Stimulated activated CD4-positive, alpha-beta T cell treated with anti-CD3 and anti-CD28 coated beads, Interleukin-1b, Interleukin-23, amount 100 ng/mL, for 24 hours (primary cell): ENCODE results near the gene MZT2A.
A peak's percentile ranks its signal among the peaks of the same experiment; 100 is the strongest.
"Not testable (repeated sequence)": the region's sequence is repeated elsewhere in the genome, so short reads cannot be mapped to it uniquely, and the experiment has no call there.

Experiments used
- DNase-seq, 4 experiments: peaks; one replicate each; pipeline ENCODE4 v3.0.0-alpha.2; 2020; ENCODE audit warnings: low read depth in 4 of 4, low spot score in 1 of 4

Gene MZT2A, protein sequence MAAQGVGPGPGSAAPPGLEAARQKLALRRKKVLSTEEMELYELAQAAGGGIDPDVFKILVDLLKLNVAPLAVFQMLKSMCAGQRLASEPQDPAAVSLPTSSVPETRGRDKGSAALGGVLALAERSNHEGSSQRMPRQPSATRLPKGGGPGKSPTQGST

DNA sequence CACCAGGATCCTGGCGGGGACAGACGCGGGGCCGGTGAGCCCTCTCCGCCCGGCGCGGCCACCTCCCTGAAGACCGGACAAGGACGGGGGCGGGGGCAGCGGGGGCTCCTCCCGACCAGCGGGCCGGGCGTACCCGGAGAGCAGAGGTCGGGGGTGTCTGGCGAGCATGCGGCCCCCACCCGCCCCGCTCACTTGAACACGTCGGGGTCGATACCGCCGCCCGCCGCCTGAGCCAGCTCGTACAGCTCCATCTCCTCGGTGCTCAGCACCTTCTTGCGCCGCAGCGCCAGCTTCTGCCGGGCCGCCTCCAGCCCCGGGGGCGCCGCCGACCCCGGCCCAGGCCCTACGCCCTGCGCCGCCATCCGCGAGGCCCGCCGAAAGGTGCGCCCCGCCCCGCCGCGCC is at the start of gene MZT2A:
Gene MZT2A (minus strand): TSS at position 383 of the 403 bp plus-strand sequence. CDS start 21 bp downstream, at position 362.
- DNase-seq, result not testable (repeated sequence)

DNA sequence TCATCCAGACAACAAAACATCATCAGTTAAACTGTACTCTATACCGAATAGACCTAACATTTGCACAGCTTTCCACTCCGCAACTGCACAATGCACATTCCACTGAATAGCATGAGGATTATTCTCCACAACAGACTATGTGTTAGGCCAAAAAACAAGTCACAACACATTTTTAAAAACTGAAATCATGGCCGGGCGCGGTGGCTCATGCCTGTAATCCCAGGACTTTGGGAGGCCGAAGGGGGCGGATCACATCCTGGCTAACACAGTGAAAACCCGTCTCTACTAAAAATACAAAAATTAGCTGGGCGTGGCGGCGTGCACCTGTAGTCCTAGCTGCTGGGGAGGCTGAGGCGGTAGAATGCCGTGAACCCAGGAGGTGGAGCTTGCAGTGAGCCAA is 46.7 kb upstream of the MZT2A start:
- DNase-seq, result not testable (repeated sequence)

DNA sequence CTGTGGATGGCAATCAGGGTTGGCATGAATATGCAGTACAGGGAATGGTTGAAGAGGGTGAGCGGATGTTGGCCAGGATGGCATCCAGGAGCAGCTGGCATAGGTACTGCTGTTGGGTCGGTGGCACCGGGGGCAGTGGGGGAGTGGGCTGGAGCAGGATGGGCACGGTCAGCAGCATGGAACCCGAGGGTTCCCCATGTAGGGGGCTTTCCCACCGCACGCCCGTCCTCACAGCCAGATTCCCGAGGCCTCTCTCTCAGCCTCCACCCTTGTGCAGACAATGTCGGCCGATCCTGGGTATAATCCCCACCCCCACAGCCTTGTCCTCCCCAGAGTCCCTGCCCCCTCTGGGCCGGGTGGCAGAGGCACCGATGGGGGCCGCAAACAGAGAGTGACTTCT is 44.6 kb upstream of the MZT2A start:
- DNase-seq, result not testable (repeated sequence)

DNA sequence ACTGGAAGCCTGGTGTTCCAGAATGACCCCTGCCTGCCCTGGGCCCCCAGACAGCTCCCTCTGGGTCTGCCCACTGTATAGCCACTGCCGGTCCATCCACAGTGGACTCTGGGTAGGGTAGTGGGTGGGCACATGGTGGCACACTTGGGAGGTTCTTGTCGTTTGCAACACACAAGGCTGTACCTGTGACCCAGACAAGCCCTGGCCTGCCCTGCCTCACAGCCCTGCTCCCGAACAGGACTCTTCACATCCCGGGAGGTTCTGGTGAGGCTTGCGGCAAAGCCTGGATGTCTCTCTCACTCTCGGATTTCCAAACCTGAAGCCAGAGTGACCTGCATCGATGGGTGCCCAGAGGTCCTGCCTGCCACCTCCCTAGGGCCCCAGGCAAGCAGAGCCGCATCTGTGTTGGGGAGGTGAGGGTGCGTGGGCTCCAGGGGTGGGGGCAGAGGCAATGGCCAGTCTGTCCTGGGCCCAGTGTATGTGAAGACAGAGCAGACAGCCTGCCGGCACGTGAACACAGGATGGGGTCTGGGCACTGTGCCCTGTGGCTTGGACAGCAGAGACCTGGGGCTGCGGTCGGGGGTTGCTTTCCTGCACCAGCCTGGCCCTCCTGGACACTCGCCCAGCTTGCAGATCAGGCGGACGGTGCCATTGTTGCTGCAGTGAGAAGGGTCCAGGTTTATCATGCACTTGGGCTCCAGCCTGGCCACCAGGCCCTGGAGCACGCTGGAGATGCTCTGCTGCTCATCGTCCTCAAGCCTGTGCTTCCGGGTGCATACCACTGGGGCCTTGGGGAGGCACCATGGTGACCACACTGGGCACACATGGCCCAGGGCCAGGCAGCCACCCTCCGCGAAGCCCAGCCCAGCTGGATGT is 44.0 kb upstream of the MZT2A start:
- DNase-seq, result not testable (repeated sequence)

DNA sequence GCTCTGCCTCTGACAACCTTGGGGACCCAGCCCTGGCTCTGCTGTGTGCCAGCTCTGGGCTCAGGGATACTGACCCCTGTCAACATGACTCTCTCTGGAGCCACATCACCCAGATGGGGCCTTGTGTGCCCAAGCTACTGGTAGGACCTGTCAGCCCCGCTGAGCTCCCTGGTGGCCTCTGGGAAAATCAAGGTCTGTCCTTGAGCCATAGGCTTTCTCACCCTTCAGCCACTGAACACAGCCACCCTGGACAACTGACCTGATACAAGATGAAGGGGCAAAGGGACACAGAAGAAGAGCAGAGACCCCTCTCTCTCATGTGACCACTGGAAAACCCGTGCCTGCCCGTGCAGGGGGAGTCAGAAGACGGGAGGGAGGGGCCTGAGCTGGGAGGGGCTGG is 43.3 kb upstream of the MZT2A start:
- DNase-seq, result no peak

DNA sequence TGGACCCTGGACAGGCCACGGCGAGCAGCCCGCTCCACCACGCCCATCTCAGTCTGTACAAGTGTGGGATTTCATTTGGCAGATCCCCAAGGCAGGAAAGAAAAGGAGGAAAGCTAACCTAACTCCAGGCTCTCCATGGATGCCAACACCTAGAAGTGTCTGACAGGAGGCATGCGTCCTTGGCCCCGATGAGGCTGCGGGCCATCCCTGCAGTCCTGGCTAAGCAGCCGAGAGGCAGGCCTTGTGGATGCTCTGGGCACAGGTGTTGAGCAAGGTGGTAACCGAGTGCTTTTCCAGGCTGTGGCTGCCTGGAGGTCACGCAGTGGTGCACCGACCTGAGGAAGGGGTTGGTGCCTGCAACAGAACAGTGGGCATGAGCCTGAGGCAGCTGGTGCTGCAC is 42.8 kb upstream of the MZT2A start:
- DNase-seq, result not testable (repeated sequence)

DNA sequence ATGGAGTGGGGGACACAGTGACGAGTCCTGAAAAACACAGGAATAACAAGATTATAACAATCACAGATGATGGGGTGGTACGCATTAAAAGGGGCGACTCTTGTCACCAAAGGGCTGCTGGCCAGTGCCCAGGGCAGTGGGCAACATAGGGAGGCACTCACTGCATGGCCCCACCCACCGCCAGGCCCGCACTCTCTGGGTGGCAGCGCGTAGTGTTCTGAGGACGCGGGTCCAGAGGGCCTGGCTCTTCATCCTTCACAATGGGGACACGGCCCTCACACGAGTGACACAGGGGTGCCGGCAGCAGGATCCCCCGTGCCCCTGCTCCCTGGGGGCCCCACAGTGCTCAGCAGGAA is 42.1 kb upstream of the MZT2A start:
- DNase-seq, result not testable (repeated sequence)

DNA sequence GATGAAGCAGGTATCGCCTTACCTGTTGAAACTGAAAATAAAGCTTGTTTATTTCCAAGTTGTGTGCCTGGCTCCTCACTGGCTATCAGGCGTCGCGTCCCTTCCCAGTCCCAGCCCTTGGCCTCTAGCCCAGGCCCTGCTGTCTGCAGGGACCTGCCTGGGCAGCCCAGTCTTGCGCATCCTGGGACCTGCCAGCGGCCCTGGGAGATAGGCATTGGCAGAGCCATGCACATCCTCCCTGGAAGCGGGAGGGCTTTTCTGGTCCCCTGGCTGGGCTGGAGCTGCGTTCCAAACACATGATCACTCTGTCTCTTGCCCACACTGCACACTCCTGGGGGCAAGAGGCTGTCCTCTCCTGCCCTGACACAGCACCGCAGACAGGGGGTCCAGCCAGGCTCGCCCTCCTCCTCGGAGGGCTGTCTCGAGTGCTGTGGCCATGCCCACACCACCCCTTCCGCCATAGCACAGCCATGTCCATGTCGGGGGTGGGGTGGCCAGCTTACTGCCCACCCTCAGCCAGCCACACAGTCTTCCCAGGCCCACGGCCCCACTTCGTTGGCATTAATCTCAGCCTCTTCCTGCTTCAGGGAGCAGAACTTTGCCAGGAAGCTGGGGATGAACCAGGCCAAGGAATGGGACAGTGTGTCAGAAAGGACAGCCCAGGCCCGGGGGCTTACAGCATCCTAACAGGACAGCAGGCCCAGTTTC is 41.6 kb upstream of the MZT2A start:
- DNase-seq, result not testable (repeated sequence)

DNA sequence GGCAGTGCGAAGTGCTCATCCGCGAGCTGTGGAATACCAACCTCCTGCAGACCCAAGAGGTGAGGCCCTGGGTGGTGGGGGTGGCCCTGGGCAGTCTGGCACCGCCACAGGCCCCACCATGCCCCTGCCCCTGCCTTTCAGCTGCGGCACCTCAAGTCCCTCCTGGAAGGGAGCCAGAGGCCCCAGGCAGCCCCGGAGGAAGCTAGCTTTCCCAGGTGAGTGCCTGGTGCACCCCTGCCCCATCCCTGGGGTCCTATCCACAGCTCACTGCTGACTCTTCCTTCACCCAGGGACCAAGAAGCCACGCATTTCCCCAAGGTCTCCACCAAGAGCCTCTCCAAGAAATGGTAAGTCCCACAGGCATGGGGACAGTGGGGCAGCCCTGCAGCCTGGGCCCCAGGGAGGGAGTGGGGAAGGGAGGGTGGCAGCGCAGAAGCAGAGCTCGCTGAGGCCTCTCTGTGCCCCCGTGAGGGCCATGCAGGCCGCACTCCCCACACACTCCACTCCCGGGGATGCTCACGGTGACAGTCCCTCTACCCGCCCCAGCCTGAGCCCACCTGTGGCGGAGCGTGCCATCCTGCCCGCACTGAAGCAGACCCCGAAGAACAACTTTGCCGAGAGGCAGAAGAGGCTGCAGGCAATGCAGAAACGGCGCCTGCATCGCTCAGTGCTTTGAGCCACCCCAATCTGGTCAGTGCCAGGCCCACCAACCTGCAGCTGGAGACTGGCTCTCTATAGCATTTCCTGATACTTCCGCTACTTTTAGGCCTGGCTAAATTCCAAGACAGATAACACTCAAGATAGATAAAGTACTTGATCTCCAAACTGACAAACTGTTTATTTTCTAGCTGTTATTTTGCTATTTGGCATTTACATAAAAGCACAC is 40.8 kb upstream of the MZT2A start:
- DNase-seq, result not testable (repeated sequence)

DNA sequence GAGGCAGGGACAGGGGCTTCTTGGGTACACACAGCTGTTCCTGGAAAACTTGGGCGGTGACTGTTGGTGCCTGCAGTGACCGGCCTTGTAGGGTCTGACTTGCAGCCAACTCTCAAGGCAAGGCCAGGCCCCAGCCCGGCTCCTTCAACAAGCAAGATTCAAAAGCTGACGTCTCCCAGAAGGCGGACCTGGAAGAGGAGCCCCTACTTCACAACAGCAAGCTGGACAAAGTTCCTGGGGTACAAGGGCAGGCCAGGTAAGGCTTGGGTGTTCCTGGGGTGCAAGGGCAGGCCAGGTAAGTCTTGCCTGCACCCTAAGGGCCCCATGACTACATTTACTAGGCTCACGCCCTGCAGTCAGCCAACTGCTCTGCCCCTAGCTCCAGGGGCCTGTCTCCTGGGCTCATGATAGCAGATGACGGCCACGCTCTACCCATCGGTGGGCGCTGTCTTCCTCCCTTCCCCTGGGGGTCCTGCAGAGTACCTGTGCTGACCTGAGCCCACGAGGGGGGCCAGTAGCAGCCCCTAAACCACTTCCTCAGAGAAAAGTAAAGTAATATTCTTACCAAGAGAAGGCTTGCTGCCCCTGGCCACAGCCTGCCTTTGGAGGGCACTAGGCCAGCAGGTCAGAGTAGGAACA is 39.5 kb upstream of the MZT2A start:
- not testable (repeated sequence) for DNase-seq

DNA sequence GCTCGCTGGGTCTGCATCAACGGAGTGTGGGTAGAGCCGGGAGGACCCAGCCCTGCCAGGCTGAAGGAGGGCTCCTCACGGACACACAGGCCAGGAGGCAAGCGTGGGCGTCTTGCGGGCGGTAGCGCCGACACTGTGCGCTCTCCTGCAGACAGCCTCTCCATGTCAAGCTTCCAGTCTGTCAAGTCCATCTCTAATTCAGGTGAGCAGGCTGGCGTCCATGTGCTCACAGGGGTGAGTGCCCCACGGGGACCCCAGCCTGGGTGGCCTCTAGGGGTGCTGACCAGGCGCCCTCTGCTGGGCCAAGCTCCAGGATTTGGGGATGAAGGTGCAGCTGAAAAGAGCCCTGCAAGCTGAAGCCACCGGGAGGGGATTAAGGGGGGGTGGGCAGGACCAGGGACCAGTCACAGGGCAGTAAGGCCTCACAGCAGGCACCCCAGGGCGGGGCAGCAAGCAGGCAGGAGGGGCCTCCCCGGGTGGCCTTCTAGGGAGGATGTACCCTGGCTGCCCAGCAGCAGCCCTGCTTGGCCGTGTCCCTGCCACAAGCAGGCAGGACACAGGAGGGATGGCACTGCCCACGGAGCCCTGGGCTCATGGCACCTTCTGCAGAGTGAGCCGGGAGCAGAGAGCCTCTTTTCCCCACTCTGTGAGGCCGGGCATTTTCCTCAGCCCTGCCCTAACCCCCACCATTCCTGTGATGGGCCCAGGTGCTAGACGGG is 38.6 kb upstream of the MZT2A start:
- DNase-seq, result not testable (repeated sequence)

DNA sequence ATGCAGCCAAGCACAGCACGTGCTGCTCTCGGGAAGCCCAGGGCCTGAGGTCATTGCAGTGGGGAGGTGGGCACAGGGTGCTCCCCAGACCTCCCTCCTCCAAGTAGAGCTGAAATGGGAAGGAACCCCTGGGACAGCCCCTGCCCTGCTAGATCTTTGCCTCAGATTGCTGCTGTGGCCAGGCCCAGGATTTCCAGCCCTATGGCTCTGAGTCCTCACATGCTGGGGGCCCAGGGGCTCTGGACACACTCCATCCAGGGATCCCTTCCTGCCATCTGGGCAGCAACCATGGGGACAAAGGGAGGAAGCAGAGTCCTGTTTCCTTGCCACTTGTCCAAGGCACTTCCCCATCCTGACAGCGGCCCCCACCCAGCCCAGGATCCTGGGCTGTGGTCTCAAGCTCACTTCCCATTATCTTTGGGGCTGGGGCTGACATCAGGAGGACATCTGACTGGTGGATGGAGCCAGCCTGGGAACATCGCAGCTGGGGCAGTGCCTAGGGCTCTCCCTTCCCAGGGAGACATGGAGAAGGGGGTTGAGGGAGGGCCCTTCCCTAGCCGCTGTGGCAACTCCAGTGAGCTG is 37.8 kb upstream of the MZT2A start:
- not testable (repeated sequence) for DNase-seq

DNA sequence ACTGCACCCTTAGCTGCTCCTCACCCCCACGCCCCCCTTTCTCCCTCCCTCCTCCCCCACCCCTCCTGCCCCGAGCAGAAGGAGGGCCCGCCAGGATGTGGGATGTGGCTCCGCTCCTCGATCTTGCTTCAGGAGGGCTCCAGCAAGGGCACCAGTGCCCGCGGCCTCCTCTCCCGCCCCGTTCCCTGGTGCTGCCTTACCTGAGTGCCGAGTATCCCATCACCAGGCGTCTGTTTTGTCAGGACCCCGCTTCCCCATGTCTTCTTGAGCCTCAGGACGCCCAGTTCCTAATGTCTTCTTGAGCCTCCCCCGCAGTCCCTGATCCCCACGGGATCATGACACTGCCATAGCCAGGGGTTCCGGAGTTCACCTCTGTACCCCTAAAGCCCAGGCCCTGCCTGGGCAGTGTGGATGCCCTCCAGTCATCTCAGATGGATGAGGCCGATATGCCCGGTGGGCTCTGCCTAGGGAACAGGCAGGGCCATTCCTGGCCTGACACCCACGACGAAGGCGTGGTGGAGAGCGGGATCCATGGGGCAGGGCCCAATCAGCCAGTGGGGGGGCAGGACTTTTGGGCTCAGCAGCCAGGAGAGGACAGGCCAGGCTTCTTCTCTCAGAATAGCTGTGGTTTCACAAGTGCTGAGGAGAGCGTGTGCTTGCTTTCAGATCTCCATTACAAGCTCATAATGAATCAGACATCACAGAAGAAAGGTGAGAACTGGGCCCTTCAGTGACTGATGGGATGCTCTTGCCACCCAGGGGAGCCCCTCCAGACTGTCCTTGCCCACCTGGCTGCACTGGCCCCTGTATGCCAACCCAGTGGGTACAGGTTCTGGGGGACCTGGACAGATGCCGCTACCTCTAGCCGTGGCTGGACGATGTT is 37.0 kb upstream of the MZT2A start:
- not testable (repeated sequence) for DNase-seq

DNA sequence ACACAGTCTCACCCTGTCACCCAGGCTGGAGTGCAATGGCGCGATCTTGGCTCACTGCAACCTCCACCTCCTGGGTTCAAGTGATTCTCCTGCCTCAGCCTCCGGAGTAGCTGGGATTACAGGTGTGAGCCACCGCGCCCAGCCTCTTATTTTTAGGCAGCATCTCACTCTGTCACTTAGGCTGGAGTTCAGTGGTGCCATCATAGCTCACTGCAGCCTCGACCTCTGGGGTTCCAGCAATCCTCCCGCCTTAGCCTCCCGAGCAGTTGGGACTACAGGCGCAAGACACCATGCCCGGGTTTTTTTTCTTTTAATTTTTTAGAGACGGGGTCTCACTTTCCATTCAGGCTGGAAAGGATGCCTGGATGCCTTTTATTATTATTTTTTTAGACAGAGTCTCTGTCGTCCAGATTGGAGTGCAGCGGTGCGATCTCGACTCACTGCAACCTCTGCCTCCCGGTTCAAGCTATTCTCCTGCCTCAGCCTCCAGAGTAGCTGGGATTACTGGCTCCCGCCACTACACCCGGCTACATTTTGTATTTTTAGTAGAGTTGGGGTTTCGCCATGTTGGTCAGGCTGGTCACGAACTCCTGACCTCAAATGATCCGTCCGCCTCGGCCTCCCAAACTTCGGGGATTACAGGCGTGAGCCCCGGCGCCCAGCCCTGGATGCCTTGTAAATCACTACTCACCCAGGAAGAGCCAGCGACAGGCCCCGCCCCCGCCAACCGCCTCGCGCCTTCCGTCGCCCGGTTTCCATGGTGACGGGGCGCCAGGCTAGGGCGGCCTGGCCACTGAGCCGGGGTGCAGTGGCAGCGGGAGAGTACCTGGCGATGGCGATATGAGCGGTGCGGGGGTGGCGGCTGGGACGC is 35.2 kb upstream of the MZT2A start, which contains the start of gene CCDC74A:
Gene CCDC74A (plus strand): TSS at position 758 of the 871 bp plus-strand sequence. CDS start 83 bp downstream, at position 841.
- DNase-seq, result peak; percentile 48 to 76 (median 60)

DNA sequence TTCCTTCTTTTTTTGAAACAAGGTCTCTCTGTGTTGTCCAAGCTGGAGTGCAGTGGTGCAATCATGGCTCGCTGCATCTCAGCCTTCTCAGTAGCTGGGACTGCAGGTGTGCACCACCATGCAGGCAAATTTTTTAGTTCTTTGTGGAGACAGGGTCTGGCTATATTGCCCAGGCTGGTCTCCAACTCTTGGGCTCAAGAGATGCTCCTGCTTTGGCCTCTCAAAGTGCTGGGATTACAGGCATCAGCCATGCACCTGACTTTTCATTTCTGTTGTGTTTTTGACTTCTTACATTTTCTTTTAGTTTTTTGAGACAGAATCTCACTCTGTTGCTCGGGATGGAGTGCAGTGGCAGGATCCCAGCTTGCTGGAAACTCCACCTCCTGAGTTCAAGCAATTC is 33.1 kb upstream of the MZT2A start:
- DNase-seq, result not testable (repeated sequence)

DNA sequence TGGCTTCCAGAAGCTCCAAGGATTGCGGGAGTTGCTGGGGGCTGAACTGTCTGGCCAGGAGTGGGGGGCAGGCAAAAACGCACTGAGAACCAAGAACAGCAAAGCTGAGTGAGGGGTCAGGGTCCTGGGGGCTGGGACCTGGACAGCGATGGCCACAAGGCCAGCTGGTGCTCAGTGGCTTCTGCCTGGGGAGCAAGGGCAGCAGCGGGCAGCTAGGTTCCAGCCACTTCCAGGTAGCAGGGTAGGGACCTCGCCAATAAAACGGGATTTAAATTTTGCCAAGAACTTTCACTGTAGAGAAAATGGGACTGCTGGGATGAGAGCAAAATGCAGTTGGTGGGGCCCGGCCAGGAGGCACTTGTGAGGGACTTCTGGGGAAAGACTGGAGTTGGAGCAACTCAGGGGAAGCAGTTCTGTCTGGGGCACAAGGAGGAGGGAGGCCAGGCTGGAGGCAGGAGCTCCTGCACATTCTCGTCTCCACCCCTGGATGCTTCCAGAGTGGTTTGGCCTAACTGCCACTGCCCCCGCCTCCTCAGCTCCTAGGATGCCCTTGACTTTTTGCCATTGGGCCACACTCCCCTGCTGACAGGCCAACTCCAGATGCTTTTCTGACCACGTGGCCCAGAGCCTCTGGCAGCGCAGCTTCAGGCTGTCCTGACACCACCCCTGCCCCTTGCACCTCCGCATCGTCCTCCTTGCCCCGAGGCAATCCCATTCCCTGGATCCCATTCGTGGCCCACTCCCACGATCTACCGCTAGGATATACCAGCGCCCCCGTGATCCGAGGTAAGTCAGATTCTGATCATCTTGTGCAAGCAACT is 30.0 kb upstream of the MZT2A start:
- no peak for DNase-seq
